OCI-LY3 (cell line): Measurements from ENCODE around the gene RAB9B.

Source experiments
- H2AFZ ChIP-seq: fragments of 200-600, 300-600 bp; shearing (Covaris generic); 2 replicates; pipeline ENCODE4 v1.6.0; 2014; ENCODE audit warnings: antibody characterized with exemption, low read depth, low read length
- H3K27ac ChIP-seq: fragments of 200-600, 300-600 bp; sonication (generic); 2 replicates; pipeline ENCODE4 v1.5.1; 2014; ENCODE audit warnings: mild to moderate bottlenecking, low read length, moderate library complexity, mixed read lengths
- H3K27me3 ChIP-seq: fragments of 200-600, 300-600 bp; sonication (generic); 2 replicates; pipeline ENCODE4 v1.6.1; 2014; ENCODE audit warnings: low read depth, low read length, mixed read lengths
- H3K36me3 ChIP-seq: fragments of 200-600, 300-600 bp; sonication (generic); replicated peaks from 2 replicates; pipeline ENCODE3; 2014; ENCODE audit warnings: low read depth, low read length, mixed read lengths
- H3K4me1 ChIP-seq: fragments of 300-600, 200-600 bp; sonication (generic); 2 replicates; pipeline ENCODE4 v1.6.1; 2014; ENCODE audit warnings: low read length, mixed read lengths
- H3K4me2 ChIP-seq: fragments of 200-600, 300-600 bp; sonication (generic); 2 replicates; pipeline ENCODE4 v1.6.1; 2014; ENCODE audit warnings: low read length, mixed read lengths
- H3K4me3 ChIP-seq: fragments of 300-600, 200-600 bp; sonication (generic); 2 replicates; pipeline ENCODE4 v1.5.1; 2014; ENCODE audit warnings: antibody characterized with exemption, mild to moderate bottlenecking, low read length, moderate library complexity
- H3K79me2 ChIP-seq: fragments of 300-600, 200-600 bp; shearing (Covaris generic); 2 replicates; pipeline ENCODE4 v1.6.1; 2014; ENCODE audit warnings: mild to moderate bottlenecking, low read length, mixed read lengths
- H3K9ac ChIP-seq: fragments of 300-600, 200-600 bp; shearing (Covaris generic); 2 replicates; pipeline ENCODE4 v1.6.0; 2014; ENCODE audit warnings: mild to moderate bottlenecking, low read length, moderate library complexity
- H3K9me3 ChIP-seq: fragments of 200-600, 300-600 bp; shearing (Covaris generic); 2 replicates; pipeline ENCODE4 v1.6.1; 2014; ENCODE audit warnings: low read length, mixed read lengths; ENCODE audit not compliant: insufficient read depth
- H4K20me1 ChIP-seq: fragments of 200-600, 300-600 bp; sonication (generic); 2 replicates; pipeline ENCODE4 v1.6.1; 2016; ENCODE audit warnings: low read length, mixed read lengths; ENCODE audit not compliant: insufficient read depth
- CTCF ChIP-seq: fragments of 200-600, 300-600 bp; sonication (generic); IDR thresholded peaks from 2 replicates; pipeline ENCODE4 v1.5.1; 2014; ENCODE audit warnings: antibody characterized with exemption, low read length, low read depth
- EZH2phosphoT487 ChIP-seq: fragments of 200-600 bp; shearing (Covaris generic); IDR thresholded peaks from 2 replicates; pipeline ENCODE4 v1.6.1; 2018; ENCODE audit warnings: antibody characterized with exemption, mixed run types, low read depth

Gene RAB9B

GRCh38 chrX:103847174-103847870 lies 15.3 kb upstream of the RAB9B start:
- Histone ChIP-seq H3K9me3 (no peaks in the 10 kb centered on the region), H2AFZ (no peak overlapping the region), H3K79me2 (no peaks in the 10 kb centered on the region), H3K27ac (no peak overlapping the region), H3K27me3 (no peaks in the 10 kb centered on the region), H3K4me2 (no peak overlapping the region), H3K9ac (no peak overlapping the region), H3K36me3 (no peaks in the 10 kb centered on the region), H3K4me1 (no peaks in the 10 kb centered on the region), H3K4me3 (no peak overlapping the region), H4K20me1 (no peaks in the 10 kb centered on the region)
- TF ChIP-seq CTCF: no peak
- no peak for TF ChIP-seq EZH2phosphoT487

GRCh38 chrX:103846386-103846785 lies 14.3 kb upstream of the RAB9B start:
- no peak for TF ChIP-seq CTCF
- no peak for TF ChIP-seq EZH2phosphoT487
- no peaks in the 10 kb centered on the region for H3K9me3 ChIP-seq

GRCh38 chrX:103845165-103845653 lies 13.2 kb upstream of the RAB9B start:
- Histone ChIP-seq H3K27ac (no peak overlapping the region), H3K9me3 (no peaks in the 10 kb centered on the region), H3K4me1 (no peaks in the 10 kb centered on the region), H3K4me3 (no peak overlapping the region), H4K20me1 (no peaks in the 10 kb centered on the region), H3K79me2 (no peaks in the 10 kb centered on the region), H2AFZ (no peak overlapping the region), H3K9ac (no peak overlapping the region), H3K4me2 (peak overlapping the region; percentile 23), H3K27me3 (no peaks in the 10 kb centered on the region), H3K36me3 (no peaks in the 10 kb centered on the region)
- TF ChIP-seq EZH2phosphoT487: no peak
- TF ChIP-seq CTCF: peak; percentile 72

More at GRCh38 chrX:103846386-103846785, 14.3 kb upstream of the RAB9B start:
- H3K4me3 ChIP-seq: no peak overlapping the region
- H3K36me3 ChIP-seq: no peaks in the 10 kb centered on the region
- no peaks in the 10 kb centered on the region for H3K79me2 ChIP-seq
- H2AFZ ChIP-seq: no peak overlapping the region
- H3K27me3 ChIP-seq: no peaks in the 10 kb centered on the region
- H3K27ac ChIP-seq: no peak overlapping the region
- no peak overlapping the region for H3K4me2 ChIP-seq
- no peaks in the 10 kb centered on the region for H3K4me1 ChIP-seq
- H3K9ac ChIP-seq: no peak overlapping the region
- no peaks in the 10 kb centered on the region for H4K20me1 ChIP-seq

- Histone ChIP-seq H2AFZ (no peak overlapping the region), H3K4me1 (peaks cover 12% of the 10 kb centered on the region), H3K36me3 (no peaks in the 10 kb centered on the region), H3K9me3 (no peaks in the 10 kb centered on the region), H3K4me3 (no peak overlapping the region), H4K20me1 (no peaks in the 10 kb centered on the region), H3K27me3 (no peaks in the 10 kb centered on the region), H3K27ac (no peak overlapping the region), H3K9ac (no peak overlapping the region), H3K79me2 (no peaks in the 10 kb centered on the region), H3K4me2 (no peak overlapping the region)
- no peak for TF ChIP-seq EZH2phosphoT487
- TF ChIP-seq CTCF: no peak
Measured at GRCh38 chrX:103839404-103839803, 7.3 kb upstream of the RAB9B start.
